ENCODE measurements around the gene OR4D2.
A peak's percentile ranks its signal among the peaks of the same experiment; 100 is the strongest.

The OR4D2 gene

GRCh38 chr17:58219789-58220183 lies 53.0 kb downstream of the OR4D2 start:
- TF ChIP-seq EZH2phosphoT487 (conservative IDR thresholded peaks at IDR 0.05; ENCODE audit: low read length), result no peak
- no peak for TF ChIP-seq CTCF (IDR thresholded peaks at IDR 0.05; ENCODE audit: insufficient read depth, low read length, poor library complexity, severe bottlenecking)
- peak overlapping the region; percentile 36; the same call in 1 of the 2 replicates for H3K9ac ChIP-seq (ENCODE audit: low read length)
- H4K20me1 ChIP-seq (ENCODE audit: low read depth, low read length), result no peaks in the 10 kb centered on the region
- no peaks in the 10 kb centered on the region for H3K27me3 ChIP-seq (ENCODE audit: low read length)
- H3K36me3 ChIP-seq (ENCODE audit: low read length), result no peaks in the 10 kb centered on the region
- no peaks in the 10 kb centered on the region for H3K79me2 ChIP-seq (ENCODE audit: insufficient read depth, low read length)
- peak overlapping the region; percentile 59 for H3K4me2 ChIP-seq (ENCODE audit: low read depth, low read length, poor library complexity, severe bottlenecking)
- no peaks in the 10 kb centered on the region for H3K9me3 ChIP-seq (ENCODE audit: insufficient read depth, low read length)
- H3K4me3 ChIP-seq (ENCODE audit: insufficient read depth, low read length, poor library complexity, severe bottlenecking), result peak overlapping the region; percentile 41
- no peaks in the 10 kb centered on the region for H3F3A ChIP-seq (ENCODE audit: insufficient read depth)
- H2AFZ ChIP-seq (ENCODE audit: low read depth, low read length, severe bottlenecking), result peak overlapping the region; percentile 87
- H3K27ac ChIP-seq (ENCODE audit: low read depth, low read length), result no peak overlapping the region
- no peaks in the 10 kb centered on the region for H3K9me2 ChIP-seq (replicated peaks; ENCODE audit: insufficient read depth, low read length)
